Measurements from ENCODE around the gene ABCA9.
"Not testable (repeated sequence)": the region's sequence is repeated elsewhere in the genome, so short reads cannot be mapped to it uniquely, and the experiment has no call there.

The ABCA9 gene

DNA sequence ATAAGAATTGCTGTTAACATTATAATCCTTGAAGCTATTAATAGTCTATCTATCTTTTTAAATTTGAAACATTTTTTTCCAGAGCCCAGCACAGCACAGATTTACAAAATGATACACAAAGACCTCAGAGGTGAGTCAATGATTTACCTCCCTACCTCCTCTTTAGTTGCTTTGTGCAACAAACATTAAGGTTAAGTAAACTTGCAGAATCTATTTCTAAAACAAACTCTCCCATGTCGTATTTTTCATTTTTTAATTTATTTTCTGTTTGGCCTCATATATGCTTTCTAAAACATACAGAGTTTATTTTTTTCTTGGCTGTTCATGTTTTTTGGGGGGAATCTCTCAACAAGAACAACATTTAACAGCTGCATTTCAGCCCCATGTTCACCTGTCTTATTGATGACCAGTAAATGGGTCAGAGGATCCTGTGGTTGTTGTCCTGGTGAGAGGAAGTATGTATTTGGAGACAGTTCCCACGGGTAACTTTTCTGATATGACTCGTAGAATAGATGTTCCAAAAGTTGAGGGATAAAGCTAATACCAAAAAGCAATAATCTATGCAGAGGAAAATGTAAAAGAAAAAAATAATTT is 42.6 kb downstream of the ABCA9 start:
- no peak for DNase-seq

DNA sequence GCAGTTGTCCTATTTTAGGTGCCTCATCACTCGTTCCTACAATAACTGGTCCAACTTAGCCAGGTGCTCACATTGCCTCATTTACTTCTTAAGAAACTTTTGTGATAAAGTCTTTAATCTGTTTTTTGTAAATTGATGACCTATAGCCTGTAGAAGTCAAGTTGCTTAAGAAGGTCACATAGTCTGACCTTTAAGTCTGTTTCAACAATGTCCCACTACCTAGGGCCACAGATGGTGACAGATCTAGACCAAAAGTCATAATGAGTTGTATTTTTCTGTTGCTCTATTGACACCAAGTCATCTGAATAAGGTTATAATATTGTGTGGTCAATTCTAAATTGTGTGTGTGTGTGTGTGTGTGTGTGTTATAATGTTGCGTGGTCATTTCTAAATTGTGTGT is 45.1 kb downstream of the ABCA9 start:
- no peak for DNase-seq

DNA sequence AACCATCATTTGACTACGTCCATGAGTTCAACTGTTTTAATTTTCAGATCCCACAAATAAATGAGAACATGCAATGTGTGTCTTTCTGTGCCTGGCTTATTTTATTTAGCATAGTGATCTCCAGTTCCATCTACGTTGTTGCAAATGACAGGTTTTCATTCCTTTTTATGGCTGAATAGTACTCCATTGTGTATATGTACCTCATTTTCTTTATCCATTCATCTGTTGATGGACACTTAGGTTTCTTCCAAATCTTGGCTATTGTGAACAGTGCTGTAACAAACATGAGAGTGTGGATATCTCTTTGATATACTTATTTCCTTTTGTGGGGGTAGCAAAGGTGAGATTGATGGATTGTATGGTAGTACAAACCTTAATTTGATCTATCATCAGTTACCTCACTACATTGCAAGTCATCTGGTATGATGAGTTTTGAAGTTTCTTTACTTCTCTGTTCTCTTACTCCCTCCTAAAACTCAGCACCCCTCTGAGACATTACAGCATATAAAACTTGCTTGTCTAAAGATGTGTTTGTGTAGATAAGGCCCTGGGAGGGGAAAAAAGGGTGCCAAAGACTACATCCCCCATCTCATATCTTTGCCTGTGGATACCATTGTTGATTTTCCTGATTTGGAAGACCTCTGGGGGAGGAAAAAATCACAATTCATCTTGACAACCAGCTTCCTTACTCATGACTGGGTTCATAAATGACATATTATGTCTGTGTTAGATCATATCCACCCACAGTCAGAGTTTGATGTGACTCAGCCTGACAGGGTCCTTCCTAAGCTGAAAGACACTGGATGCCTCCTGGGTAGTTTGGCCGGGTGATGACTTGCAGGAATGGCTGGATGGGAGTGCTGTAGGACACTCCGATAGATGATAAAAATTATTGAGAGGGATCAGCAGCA is 47.6 kb downstream of the ABCA9 start:
- no peak for DNase-seq

DNA sequence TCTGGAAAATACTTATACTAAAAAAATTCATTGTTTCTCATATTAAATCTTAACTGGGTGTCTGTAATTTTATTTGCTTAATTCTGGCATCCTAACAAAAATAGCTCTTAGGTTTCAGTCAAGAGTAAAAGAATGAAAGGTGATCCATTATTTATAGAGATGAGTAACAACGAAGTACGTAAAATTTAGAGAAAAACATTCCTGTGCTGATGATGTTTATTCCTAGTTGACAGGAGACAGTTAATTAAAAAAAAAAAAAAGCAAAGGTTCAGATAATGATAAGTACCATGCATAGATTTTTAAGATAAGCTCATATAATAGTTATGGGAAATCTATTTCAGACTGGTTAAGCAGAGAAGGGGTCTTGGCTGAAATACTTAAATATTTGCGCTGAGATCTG is 50.8 kb downstream of the ABCA9 start:
- no peak for DNase-seq

DNA sequence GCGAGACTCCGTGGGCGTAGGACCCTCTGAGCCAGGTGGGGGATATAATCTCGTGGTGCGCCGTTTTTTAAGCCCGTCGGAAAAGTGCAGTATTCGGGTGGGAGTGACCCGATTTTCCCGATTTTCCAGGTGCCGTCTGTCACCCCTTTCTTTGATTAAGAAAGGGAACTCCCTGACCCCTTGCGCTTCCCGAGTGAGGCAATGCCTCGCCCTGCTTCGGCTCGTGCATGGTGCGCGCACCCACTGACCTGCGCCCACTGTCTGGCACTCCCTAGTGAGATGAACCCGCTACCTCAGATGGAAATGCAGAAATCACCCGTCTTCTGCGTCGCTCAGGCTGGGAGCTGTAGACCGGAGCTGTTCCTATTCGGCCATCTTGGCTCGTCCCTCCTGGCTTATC is 56.0 kb downstream of the ABCA9 start:
- DNase-seq = not testable (repeated sequence)

DNA sequence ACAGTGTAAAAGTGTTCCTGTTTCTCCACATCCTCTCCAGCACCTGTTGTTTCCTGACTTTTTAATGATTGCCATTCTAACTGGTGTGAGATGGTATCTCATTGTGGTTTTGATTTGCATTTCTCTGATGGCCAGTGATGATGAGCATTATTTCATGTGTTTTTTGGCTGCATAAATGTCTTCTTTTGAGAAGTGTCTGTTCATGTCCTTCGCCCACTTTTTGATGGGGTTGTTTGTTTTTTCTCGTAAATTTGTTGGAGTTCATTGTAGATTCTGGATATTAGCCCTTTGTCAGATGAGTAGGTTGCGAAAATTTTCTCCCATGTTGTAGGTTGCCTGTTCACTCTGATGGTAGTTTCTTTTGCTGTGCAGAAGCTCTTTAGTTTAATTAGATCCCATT is 61.0 kb downstream of the ABCA9 start:
- not testable (repeated sequence) for DNase-seq

DNA sequence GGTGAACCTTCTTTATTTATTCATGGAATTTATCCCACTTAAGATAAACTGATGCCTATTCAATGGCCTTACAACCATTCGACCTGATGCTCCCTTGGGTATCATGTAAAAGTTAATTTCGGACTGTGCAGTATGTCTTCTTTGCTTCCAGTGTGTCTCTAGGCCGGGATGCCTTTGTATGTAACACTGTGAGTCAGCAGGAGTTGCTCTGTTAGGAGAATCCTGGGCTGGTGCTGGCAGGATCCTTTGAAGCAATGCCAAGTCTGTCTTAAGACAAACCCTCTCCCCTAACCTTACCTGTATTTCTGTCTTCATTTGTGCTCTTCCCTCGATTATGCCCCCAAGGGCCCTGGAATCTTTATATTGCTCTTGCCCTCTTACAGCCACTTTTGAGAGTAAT is 67.6 kb downstream of the ABCA9 start:
- DNase-seq = no peak

DNA sequence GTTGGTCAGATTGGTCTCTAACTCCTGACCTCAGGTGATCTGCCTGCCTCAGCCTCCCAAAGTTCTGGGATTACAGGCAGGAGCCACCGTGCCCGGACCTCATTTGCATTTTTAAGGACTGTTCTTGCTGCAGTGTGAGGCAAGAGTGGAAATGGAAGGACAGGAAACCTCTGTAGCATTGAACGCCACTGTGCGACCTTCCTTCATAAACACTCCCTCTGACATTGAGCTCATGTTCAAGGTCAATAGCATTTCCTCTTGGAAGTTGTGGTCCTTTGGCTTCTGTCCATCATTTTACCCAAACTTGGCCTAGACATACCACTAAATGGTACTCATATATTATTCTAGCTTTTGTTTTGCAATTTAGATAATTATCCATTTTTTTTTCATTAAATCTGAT is 72.8 kb downstream of the ABCA9 start:
- DNase-seq = no peak

DNA sequence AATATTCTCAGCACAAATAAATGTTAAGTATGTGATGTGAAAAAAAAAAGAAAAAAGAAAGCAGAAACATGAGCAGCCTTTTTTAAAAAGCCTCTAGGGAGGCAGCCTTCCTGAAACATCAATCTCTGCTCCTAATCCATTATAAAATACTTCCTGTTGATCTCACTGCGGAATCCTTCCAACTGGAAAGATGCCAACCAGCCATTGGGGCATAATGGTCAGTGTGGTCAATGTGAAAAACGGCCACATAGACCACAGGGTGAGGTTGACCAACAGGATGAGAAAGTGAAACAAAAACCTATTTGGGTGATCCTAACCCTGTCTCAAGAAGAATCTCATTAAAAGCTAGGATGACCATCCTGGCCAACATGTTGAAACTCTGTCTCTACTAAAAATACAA is 79.4 kb downstream of the ABCA9 start:
- no peak for DNase-seq

DNA sequence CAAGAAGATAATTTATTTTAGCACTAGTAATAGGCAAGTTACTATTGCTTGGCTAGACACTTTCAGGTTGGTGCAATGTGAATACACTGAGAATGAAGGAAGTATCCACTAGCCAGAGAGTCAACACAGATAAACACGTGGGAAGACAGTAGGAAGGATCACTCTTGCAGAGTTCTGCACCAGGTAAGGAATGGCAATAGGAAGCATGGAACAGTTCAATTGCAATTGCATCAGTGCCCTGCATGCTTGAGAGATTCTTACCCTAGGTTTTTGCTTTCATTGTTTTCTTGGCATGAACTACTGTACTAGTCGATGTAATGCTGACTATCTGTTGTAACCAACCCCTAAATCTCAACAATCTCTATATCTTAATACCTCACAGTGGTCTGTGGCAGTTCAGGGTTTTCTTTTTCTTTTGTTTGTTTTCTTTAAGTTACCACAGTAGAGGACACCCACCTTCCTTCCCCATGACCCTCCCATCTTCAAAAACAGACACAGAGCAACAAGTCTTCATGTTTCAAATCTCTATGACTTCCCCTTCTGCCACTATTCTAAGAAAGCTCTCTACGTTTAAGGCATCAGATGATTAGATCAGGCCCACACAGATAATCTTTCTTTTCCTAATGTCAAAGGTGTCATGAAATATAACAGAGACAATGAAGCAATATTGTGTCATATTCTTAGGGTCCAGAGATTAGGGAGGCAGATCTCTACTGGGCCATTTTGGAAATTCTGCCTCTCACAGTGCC is 87.5 kb downstream of the ABCA9 start:
- no peak for DNase-seq

DNA sequence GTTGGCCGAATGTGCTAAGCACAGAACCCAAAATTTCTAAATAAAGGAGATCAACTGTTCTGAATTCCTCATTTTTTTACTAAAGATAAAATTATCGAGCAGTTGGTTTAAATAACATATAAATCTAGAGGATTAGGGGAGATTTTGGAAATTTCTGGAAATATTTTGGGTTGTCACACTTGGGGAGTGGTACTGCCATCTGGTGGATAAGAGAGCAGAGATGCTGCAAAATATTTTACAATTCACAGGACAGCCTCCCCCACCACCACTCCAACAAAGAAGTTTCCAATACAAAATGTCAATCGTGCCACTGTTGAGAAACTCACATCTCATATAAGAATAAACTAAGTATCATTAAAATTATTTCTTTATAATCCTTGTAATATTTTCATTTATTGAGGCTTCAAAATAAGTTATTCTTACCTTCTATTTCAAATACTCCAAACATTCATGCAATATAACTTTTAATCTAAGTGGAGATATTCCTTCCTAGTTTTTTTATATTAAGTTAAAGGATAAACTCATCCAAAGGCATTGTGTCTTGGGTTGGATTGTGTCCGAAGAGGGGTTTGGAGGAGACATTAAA is 88.5 kb downstream of the ABCA9 start:
- DNase-seq = no peak

DNA sequence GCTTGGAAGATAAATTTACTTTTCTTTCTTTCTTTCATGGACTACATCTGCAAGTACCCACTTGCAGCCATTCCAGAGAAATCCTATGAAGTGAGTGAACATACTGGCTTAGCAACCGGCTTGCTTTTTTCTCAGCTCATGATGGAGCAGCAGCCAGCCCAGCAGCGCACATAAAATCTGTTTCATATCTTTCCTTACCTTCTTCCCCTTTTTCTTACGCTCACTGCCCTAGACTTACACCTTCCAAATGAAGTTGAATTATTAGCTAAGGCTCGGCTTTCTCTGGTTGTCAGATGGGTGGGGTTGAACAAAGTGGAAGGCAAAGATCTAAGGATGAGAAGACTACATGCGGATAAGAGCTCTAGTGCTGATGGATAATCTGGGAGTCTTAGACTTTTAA is 91.6 kb downstream of the ABCA9 start:
- DNase-seq = no peak

DNA sequence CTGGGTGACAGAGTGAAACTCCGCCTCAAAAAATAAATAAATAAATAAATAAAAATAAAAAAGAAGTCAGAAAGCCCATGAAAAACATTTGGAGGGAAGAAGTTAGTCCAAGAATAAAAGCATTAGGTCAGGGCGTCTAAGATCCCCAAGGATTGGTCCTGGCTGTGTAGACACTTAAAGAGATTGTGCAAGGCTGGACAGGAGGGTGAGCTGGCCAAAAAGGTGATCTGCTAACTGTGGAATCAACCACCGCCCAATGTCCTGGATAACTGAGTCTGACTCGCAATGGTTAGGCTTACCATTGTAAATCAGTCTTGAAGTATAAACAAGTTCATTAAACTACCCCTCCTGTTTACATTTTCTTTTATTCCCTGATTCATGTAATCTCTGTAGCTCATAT is 96.8 kb downstream of the ABCA9 start:
- DNase-seq = no peak

DNA sequence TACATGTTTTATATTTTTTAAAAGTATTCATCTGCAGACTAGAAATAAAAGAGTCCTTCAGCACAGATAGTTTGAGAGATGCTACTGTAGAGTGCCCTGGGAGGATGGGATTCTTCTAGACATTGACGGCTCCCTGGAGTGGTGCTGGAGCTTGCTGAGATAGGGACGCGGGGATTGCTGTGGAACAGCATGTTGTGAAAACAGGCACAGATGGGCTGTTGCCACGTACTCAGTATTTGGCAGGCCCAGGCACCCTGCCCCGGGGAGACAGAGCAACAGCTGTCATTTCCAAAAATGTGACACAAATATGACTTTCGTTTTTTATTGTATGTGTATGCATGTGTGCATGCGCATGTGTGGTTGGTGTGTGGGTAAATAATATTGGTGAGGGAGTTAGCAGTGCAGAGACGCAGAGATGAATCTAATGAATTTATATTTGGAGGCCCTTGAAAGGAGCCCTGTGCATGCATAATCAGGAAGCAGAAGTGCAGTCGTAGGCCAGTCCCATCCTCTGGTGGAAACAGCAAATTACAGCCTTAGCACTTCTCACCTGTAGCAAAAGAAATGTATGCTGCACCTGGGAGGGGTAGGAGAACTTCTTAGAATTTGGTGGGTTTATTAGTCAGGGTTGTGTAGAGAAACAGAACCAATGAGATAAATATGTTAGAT is 99.4 kb downstream of the ABCA9 start:
- DNase-seq = no peak

DNA sequence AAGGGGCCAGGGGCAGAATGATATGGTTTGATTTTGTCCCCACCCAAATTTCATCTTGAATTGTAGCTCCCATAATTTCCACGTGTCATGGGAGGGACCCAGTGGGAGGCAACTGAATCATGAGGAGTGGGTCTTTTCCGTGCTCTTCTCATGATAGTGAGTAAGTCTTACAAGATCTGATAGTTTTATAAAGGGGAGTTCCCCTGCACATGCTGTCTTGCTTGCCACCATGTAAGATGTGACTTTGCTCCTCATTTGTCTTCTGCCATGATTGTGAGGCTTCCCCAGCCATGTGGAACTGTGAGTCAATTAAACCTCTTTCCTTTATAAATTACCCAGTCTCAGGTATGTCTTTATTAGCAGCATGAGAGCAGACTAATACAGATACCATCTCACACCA is 101.6 kb downstream of the ABCA9 start:
- DNase-seq = not testable (repeated sequence)

DNA sequence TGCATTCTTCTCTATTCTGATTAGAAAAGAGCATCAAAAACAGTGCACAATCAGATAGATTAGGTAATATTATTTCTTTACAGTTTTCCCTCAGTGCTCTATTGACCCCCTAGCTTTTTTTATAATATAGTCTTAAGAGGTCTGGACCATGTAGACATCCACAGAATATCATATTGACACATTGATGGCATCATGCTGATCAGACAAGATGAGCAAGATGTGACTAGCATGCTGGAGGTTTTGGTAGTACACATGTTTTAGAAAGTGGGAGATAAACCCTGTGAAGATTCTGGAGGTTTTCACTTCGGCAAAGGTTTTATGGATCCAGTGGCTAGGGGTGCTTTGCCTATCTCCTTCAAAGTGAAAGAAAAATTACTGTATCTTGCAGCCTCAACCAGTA is 102.8 kb downstream of the ABCA9 start:
- DNase-seq = no peak

DNA sequence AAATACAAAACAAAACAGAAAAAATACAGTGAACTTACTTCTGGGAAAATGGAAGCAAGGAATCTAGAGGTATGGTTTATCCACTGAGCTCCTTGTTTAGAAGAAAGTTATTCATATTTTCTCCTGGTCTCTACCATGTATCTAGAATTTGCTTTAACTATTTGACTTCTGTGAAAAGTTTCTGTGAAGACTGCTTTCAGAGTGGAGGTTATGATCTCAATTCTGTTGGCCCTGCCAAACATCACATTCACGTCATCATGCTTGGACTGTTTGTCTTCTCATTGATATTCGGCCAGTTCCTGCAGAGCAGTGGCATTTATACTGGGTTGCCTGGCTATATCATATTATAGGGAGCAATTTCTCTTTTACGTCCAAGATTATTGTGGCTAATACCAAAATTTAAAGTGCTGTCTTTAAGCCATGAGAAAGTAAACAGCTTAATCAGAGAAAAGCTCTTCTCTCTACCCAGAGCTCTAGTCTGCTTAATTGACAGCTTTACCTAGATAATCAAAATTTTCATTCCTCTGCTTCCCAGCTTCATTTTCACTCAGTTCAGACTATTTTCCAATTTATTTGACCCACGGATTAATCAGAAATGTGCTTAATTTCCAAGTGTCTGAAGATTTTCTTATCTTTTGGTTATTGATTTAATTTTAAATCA is 105.4 kb downstream of the ABCA9 start, which contains the start of gene ABCA8:
TSS of gene ABCA8 (minus strand) at position 212 of the 661 bp plus-strand sequence. CDS start 13,358 bp downstream, outside the sequence.
- no peak for DNase-seq

DNA sequence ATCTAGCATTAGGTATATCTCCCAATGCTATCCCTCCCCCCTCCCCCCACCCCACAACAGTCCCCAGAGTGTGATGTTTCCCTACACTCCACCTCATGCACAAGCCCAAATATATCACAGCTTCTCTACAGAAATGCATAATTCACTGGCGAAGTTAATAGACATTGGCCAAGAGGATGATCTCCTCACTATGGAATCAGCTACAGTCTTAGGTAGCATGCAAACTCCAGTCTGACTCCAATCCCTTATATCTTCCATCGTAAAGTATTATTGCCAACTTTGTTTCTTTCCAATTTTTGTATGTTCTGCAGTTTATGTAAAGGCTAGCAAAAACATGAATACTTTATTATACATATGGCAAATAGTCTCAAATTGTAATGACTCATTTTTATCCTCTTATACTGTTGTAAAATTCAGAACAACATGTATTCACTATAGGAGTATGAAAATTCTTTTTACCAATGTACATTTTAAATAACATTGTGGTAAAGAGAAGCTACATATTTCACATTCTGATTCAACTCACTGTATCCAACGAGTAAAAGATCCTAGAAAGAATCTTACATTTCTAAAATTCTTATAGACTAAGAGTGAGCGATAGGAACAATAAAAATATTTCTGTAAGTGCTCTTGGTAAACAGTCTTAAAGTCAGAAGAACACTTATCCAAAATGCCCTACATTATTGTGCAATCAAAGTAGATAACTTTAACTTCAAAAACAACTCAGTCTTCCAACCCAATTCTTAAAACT is 106.4 kb downstream of the ABCA9 start:
- no peak for DNase-seq

DNA sequence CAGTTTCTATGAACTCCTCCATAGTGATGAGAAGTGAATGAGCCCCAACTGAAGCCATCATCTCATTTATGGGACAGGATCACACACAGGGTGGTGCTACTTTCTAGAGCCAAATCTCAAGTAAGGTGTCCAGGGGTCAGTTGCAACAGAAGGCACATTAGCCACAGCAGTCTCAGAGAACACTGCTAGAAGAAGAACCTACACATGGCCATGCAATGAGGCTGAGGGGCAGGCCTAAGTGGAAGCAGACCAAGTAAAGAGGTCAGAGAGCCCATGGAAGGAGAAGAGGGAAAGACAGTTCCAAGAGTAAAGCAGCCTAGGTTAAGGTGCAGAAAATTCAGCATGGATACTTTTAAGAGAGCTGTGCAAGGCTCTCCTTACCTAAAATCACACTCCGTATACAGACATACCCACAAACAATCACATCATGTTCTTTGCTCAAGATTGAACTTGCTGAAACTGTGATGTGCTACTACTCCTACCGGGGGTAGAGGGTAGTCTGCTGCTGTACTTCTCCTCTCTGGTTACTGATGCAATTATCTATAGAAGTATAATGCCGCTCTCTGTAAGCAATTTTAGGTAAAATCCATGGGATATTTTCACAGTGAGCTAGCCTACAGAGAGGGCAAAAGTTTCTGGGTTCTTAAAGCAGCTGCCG is 107.3 kb downstream of the ABCA9 start:
- no peak for DNase-seq

DNA sequence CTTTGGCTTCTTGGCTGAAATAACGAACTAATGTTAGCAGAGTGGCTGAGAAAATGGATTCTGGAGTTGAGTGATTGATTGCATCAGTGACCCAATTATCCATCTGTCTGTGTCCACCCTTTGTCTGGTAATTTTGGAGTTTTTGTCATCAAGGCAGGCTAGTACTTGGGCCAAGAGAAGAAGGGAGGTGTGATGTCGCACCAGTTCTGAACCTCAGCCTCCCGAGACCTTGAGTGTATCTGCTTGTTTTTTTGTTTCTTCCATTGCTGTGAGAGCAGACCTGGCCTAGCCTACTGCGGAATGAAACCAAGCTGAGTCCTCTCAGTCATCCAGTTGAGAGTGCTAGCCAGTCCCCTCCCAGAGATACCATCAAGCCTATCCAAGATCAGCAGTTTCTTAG is 110.0 kb downstream of the ABCA9 start:
- DNase-seq = no peak

DNA sequence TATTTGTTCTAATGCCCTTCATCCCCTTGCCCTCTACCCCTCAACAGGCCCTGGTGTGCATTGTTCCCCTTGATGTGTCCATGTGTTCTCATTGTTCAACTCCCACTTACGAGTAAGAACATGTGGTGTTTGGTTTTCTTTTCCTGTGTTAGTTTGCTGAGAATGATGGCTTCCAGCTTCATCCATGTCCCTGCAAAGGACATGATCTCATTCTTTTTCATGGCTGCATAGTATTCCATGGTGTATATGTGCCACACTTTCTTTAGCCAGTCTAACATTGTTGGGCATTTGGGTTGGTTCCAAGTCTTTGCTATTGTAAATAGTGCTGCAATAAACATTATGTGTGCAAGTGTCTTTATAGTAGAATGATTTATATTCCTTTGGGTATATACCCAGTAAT is 112.9 kb downstream of the ABCA9 start:
- not testable (repeated sequence) for DNase-seq

Measured in activated CD4-positive, alpha-beta T cell treated with anti-CD3 and anti-CD28 coated beads, Interleukin-2, amount 50 U/mL, for 1 hour (primary cell).